ENCODE data around the gene ITPK1. TPM values are rescaled to one million over a fixed set of nuclear protein-coding genes. Genes with fewer than 3 reads are reported as not detected.
A peak's percentile ranks its signal among the peaks of the same experiment; 100 is the strongest.

Gene ITPK1
- total and polyA plus RNA-seq, 2 experiments from 2014 or later = 18.7 to 35.0 TPM

GRCh38 chr14:92928961-92929688, 186.6 kb downstream of the ITPK1 start:
- TF ChIP-seq EZH2 (IDR thresholded peaks at IDR 0.05; ENCODE audit: insufficient read depth, poor library complexity, severe bottlenecking) (no peak), EZH2phosphoT487 (IDR thresholded peaks at IDR 0.05; ENCODE audit: insufficient read depth, low read depth) (no peak)
- Histone ChIP-seq H2AFZ (no peak overlapping the region), H3K36me3 (ENCODE audit: low read depth) (no peaks in the 10 kb centered on the region), H3K27ac (no peak overlapping the region), H3K9ac (no peak overlapping the region), H3K4me2 (ENCODE audit: unreplicated experiment) (no peak overlapping the region), H3F3A (ENCODE audit: insufficient read depth) (0 out of 2 replicates have a peak, but pooled peaks cover 4% of the 10 kb centered on the region), H4K20me1 (ENCODE audit: insufficient read depth) (no peaks in the 10 kb centered on the region), H3K9me2 (ENCODE audit: insufficient read depth) (no peaks in the 10 kb centered on the region), H3K27me3 (replicated peaks; ENCODE audit: insufficient read depth) (peaks cover 20% of the 10 kb centered on the region), H3K4me3 (no peak overlapping the region), H3K79me2 (ENCODE audit: insufficient read depth) (no peaks in the 10 kb centered on the region), H3K9me3 (ENCODE audit: low read depth) (no peaks in the 10 kb centered on the region), H3K4me1 (ENCODE audit: insufficient read depth) (peaks cover 7% of the 10 kb centered on the region)
- 67 to 69% methylated on average over 12 of the region's 12 CpGs for WGBS, 2 experiments (ENCODE audit: low coverage in 1 of 2, low lambda C conversion rate in 2 of 2, missing lambda C conversion rate in 2 of 2)
- in situ Hi-C loops (cut with MboI) = no loop called here
- no peak for DNase-seq

DNA sequence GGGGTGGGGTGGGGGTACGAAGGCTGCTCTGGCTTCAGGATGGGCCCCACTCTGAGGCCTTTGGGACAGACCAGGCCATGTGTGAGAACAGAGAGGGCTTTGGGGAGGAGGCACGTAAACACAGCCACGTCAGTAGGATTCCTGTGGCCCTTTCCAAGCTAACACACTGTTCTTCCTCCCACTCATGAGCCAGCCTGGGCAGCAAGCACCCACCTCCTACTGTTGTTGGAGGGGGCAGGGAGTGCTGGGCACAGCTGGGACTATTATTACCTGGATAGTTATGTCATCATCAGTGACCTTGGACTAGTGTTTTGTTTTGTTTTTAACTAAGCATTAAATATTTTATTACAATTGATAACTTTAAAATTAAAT, 187.5 kb downstream of the ITPK1 start:
- H4K20me1 ChIP-seq (ENCODE audit: insufficient read depth) = no peaks in the 10 kb centered on the region
- TF ChIP-seq EZH2 (IDR thresholded peaks at IDR 0.05; ENCODE audit: insufficient read depth, poor library complexity, severe bottlenecking) (no peak), EZH2phosphoT487 (IDR thresholded peaks at IDR 0.05; ENCODE audit: insufficient read depth, low read depth) (no peak)
- DNase-seq = peak; percentile 21
- no peak overlapping the region for H3K4me2 ChIP-seq (ENCODE audit: unreplicated experiment)
- peaks cover 20% of the 10 kb centered on the region for H3K27me3 ChIP-seq (replicated peaks; ENCODE audit: insufficient read depth)
- H3K9me3 ChIP-seq (ENCODE audit: low read depth) = no peaks in the 10 kb centered on the region
- no peaks in the 10 kb centered on the region for H3K9me2 ChIP-seq (ENCODE audit: insufficient read depth)
- no peak overlapping the region for H2AFZ ChIP-seq
- in situ Hi-C loops (cut with MboI) = no loop called here
- no peaks in the 10 kb centered on the region for H3K36me3 ChIP-seq (ENCODE audit: low read depth)
- 61 to 67% methylated on average over 2 to 3 of the region's 3 CpGs for WGBS, 2 experiments (ENCODE audit: low coverage in 1 of 2, low lambda C conversion rate in 2 of 2, missing lambda C conversion rate in 2 of 2)
- peaks cover 7% of the 10 kb centered on the region for H3K4me1 ChIP-seq (ENCODE audit: insufficient read depth)
- H3K9ac ChIP-seq = no peak overlapping the region
- no peak overlapping the region for H3K4me3 ChIP-seq
- 0 out of 2 replicates have a peak, but pooled peaks cover 4% of the 10 kb centered on the region for H3F3A ChIP-seq (ENCODE audit: insufficient read depth)
- H3K79me2 ChIP-seq (ENCODE audit: insufficient read depth) = no peaks in the 10 kb centered on the region
- no peak overlapping the region for H3K27ac ChIP-seq

- Histone ChIP-seq H3K36me3 (ENCODE audit: low read depth) (no peaks in the 10 kb centered on the region), H3K4me1 (ENCODE audit: insufficient read depth) (peaks cover 7% of the 10 kb centered on the region), H3K27ac (no peak overlapping the region), H3K9me3 (ENCODE audit: low read depth) (no peaks in the 10 kb centered on the region), H3F3A (ENCODE audit: insufficient read depth) (0 out of 2 replicates have a peak, but pooled peaks cover 4% of the 10 kb centered on the region), H3K79me2 (ENCODE audit: insufficient read depth) (no peaks in the 10 kb centered on the region), H3K9ac (no peak overlapping the region), H2AFZ (no peak overlapping the region), H3K9me2 (ENCODE audit: insufficient read depth) (no peaks in the 10 kb centered on the region), H3K4me3 (no peak overlapping the region), H3K27me3 (replicated peaks; ENCODE audit: insufficient read depth) (peaks cover 24% of the 10 kb centered on the region), H4K20me1 (ENCODE audit: insufficient read depth) (no peaks in the 10 kb centered on the region), H3K4me2 (ENCODE audit: unreplicated experiment) (no peak overlapping the region)
- peak; percentile 49 for DNase-seq
- in situ Hi-C loops (cut with MboI) = no loop called here
- TF ChIP-seq EZH2phosphoT487 (IDR thresholded peaks at IDR 0.05; ENCODE audit: insufficient read depth, low read depth) = no peak
- TF ChIP-seq EZH2 (IDR thresholded peaks at IDR 0.05; ENCODE audit: insufficient read depth, poor library complexity, severe bottlenecking) = no peak
- WGBS, 2 experiments (ENCODE audit: low coverage in 1 of 2, low lambda C conversion rate in 2 of 2, missing lambda C conversion rate in 2 of 2) = 30 to 37% methylated on average over 14 of the region's 14 CpGs
Observed at GRCh38 chr14:92927349-92928257, 188.1 kb downstream of the ITPK1 start.

- H3K4me3 ChIP-seq = no peak overlapping the region
- H3K9me3 ChIP-seq (ENCODE audit: low read depth) = no peaks in the 10 kb centered on the region
- no peak overlapping the region for H3K27ac ChIP-seq
- no peaks in the 10 kb centered on the region for H4K20me1 ChIP-seq (ENCODE audit: insufficient read depth)
- H3K79me2 ChIP-seq (ENCODE audit: insufficient read depth) = no peaks in the 10 kb centered on the region
- no peak overlapping the region for H2AFZ ChIP-seq
- no peak overlapping the region for H3K4me2 ChIP-seq (ENCODE audit: unreplicated experiment)
- 14 to 20% methylated on average over 3 of the region's 3 CpGs for WGBS, 2 experiments (ENCODE audit: low coverage in 1 of 2, low lambda C conversion rate in 2 of 2, missing lambda C conversion rate in 2 of 2)
- H3K9ac ChIP-seq = no peak overlapping the region
- TF ChIP-seq EZH2phosphoT487 (IDR thresholded peaks at IDR 0.05; ENCODE audit: insufficient read depth, low read depth) (no peak), EZH2 (IDR thresholded peaks at IDR 0.05; ENCODE audit: insufficient read depth, poor library complexity, severe bottlenecking) (no peak)
- peaks cover 29% of the 10 kb centered on the region for H3K27me3 ChIP-seq (replicated peaks; ENCODE audit: insufficient read depth)
- H3K9me2 ChIP-seq (ENCODE audit: insufficient read depth) = no peaks in the 10 kb centered on the region
- peak; percentile 32 for DNase-seq
- in situ Hi-C loops (cut with MboI) = no loop called here
- 0 out of 2 replicates have a peak, but pooled peaks cover 4% of the 10 kb centered on the region for H3F3A ChIP-seq (ENCODE audit: insufficient read depth)
- peaks cover 7% of the 10 kb centered on the region for H3K4me1 ChIP-seq (ENCODE audit: insufficient read depth)
- no peaks in the 10 kb centered on the region for H3K36me3 ChIP-seq (ENCODE audit: low read depth)
Observed at GRCh38 chr14:92926931-92927330, 188.8 kb downstream of the ITPK1 start.

Data from GM23248 (cell line).